ENCODE data around the gene ZFAND2B. TPM values are rescaled to one million over a fixed set of nuclear protein-coding genes. Genes with fewer than 3 reads are reported as not detected.

ZFAND2B gene
- polyA plus RNA-seq, 1 donor from 2014 or later: 73.6 TPM

GRCh38 chr2:219225350-219225749 lies 18.8 kb downstream of the ZFAND2B start:
- Histone ChIP-seq H3K27me3 (ENCODE audit: insufficient read depth, low read depth, low read length) (no peaks in the 10 kb centered on the region), H3K9me3 (ENCODE audit: low read length) (no peaks in the 10 kb centered on the region), H4K20me1 (ENCODE audit: insufficient read depth) (no peaks in the 10 kb centered on the region), H3K79me2 (replicated peaks; ENCODE audit: insufficient read depth, low read length) (peaks cover 11% of the 10 kb centered on the region), H3K4me2 (ENCODE audit: low read length) (no peak overlapping the region), H3K36me3 (ENCODE audit: insufficient read depth, low read length) (no peaks in the 10 kb centered on the region), H3K4me3 (ENCODE audit: low read length) (no peak overlapping the region), H3K27ac (ENCODE audit: low read length) (no peak overlapping the region), H3F3A (ENCODE audit: insufficient read depth, low read length, poor library complexity, severe bottlenecking) (peaks cover 3% of the 10 kb centered on the region), H3K9me2 (ENCODE audit: insufficient read depth, low read length) (no peaks in the 10 kb centered on the region), H3K9ac (ENCODE audit: low read length) (no peak overlapping the region), H2AFZ (ENCODE audit: low read depth, low read length) (no peak overlapping the region)
- no peak for TF ChIP-seq POLR2AphosphoS5 (IDR thresholded peaks at IDR 0.05)

GRCh38 chr2:219228041-219228910 lies 21.7 kb downstream of the ZFAND2B start:
- H3K4me2 ChIP-seq (ENCODE audit: low read length): peak overlapping the region; percentile 95
- H2AFZ ChIP-seq (ENCODE audit: low read depth, low read length): peak overlapping the region; percentile 41
- no peaks in the 10 kb centered on the region for H3K27me3 ChIP-seq (ENCODE audit: insufficient read depth, low read depth, low read length)
- no peaks in the 10 kb centered on the region for H3K36me3 ChIP-seq (ENCODE audit: insufficient read depth, low read length)
- H3K27ac ChIP-seq (ENCODE audit: low read length): peak overlapping the region; percentile 96
- H3K79me2 ChIP-seq (replicated peaks; ENCODE audit: insufficient read depth, low read length): peaks cover 17% of the 10 kb centered on the region
- peaks cover 6% of the 10 kb centered on the region for H3F3A ChIP-seq (ENCODE audit: insufficient read depth, low read length, poor library complexity, severe bottlenecking)
- TF ChIP-seq CTCF (IDR thresholded peaks at IDR 0.05; ENCODE audit: poor library complexity, severe bottlenecking): no peak
- TF ChIP-seq RAD21 (conservative IDR thresholded peaks at IDR 0.05): no peak
- TF ChIP-seq EP300 (conservative IDR thresholded peaks at IDR 0.05; ENCODE audit: poor library complexity, severe bottlenecking): no peak
- TF ChIP-seq SMC3 (conservative IDR thresholded peaks at IDR 0.05; ENCODE audit: poor library complexity): no peak
- TF ChIP-seq MXI1 (conservative IDR thresholded peaks at IDR 0.05; ENCODE audit: poor library complexity, severe bottlenecking): no peak
- no peak for TF ChIP-seq POLR2AphosphoS5 (IDR thresholded peaks at IDR 0.05)
- no peak for TF ChIP-seq EZH2 (IDR thresholded peaks at IDR 0.05; ENCODE audit: borderline replicate concordance, insufficient read depth, low read length, poor library complexity, severe bottlenecking)
- no peak for TF ChIP-seq TAF1 (IDR thresholded peaks at IDR 0.05; ENCODE audit: low read depth)
- TF ChIP-seq REST (IDR thresholded peaks at IDR 0.05; ENCODE audit: borderline replicate concordance): no peak
- peak overlapping the region; percentile 78 for H3K4me3 ChIP-seq (ENCODE audit: low read length)
- no peaks in the 10 kb centered on the region for H4K20me1 ChIP-seq (ENCODE audit: insufficient read depth)
- peak overlapping the region; percentile 93 for H3K9ac ChIP-seq (ENCODE audit: low read length)
- no peaks in the 10 kb centered on the region for H3K9me2 ChIP-seq (ENCODE audit: insufficient read depth, low read length)
- H3K9me3 ChIP-seq (ENCODE audit: low read length): no peaks in the 10 kb centered on the region
